ENCODE measurements around the gene NCKAP5.

NCKAP5 gene

DNA sequence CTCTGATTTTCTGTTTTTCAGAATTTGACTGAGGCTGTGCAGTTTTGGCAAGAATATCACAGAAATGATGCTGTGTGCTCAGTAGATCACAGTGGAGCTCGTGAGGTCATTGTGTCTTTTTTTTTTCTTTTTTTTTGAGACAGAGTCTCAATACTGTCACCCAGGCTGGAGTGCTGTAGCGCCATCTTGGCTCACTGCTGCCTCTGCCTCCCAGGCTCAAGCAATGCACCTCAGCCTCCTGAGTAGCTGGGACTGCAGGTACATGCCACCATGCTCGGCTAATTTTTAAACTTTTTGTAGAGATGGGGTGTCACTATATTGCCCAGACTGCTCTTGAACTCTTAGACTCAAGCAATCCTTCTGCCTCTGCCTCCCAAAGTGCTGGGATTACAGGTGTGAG is 203.6 kb downstream of the NCKAP5 start:
- Histone ChIP-seq H3K36me3 (ENCODE audit: insufficient read depth, low read length) (no peaks in the 10 kb centered on the region), H3K27ac (ENCODE audit: low read length) (no peak overlapping the region), H3K4me3 (ENCODE audit: low read depth in 1 of 2, low read length in 2 of 2) (no peak overlapping the region), H3K4me2 (ENCODE audit: insufficient read depth, low read length) (no peak overlapping the region), H3K9me3 (ENCODE audit: insufficient read depth, low read length, severe bottlenecking) (no peaks in the 10 kb centered on the region), H3K27me3 (ENCODE audit: insufficient read depth, low read length, poor library complexity) (peaks cover 3% of the 10 kb centered on the region), H3K79me2 (ENCODE audit: insufficient read depth, low read length) (no peaks in the 10 kb centered on the region), H2AFZ (ENCODE audit: low read depth, low read length) (no peak overlapping the region), H4K20me1 (ENCODE audit: insufficient read depth, low read length) (no peaks in the 10 kb centered on the region), H3K9ac (ENCODE audit: low read depth, low read length) (no peak overlapping the region), H3K4me1 (ENCODE audit: insufficient read depth, low read length) (no peaks in the 10 kb centered on the region)
- TF ChIP-seq, protein P1, sequence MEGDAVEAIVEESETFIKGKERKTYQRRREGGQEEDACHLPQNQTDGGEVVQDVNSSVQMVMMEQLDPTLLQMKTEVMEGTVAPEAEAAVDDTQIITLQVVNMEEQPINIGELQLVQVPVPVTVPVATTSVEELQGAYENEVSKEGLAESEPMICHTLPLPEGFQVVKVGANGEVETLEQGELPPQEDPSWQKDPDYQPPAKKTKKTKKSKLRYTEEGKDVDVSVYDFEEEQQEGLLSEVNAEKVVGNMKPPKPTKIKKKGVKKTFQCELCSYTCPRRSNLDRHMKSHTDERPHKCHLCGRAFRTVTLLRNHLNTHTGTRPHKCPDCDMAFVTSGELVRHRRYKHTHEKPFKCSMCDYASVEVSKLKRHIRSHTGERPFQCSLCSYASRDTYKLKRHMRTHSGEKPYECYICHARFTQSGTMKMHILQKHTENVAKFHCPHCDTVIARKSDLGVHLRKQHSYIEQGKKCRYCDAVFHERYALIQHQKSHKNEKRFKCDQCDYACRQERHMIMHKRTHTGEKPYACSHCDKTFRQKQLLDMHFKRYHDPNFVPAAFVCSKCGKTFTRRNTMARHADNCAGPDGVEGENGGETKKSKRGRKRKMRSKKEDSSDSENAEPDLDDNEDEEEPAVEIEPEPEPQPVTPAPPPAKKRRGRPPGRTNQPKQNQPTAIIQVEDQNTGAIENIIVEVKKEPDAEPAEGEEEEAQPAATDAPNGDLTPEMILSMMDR (IDR thresholded peaks at IDR 0.05; ENCODE audit: borderline replicate concordance, extremely low read depth, low read length, poor library complexity, severe bottlenecking): no peak
- TF ChIP-seq EZH2 (IDR thresholded peaks at IDR 0.05; ENCODE audit: borderline replicate concordance, low read depth, low read length, severe bottlenecking): no peak
- ATAC-seq (ENCODE audit: insufficient read depth, low read depth): no peak
- DNase-seq: no peak

DNA sequence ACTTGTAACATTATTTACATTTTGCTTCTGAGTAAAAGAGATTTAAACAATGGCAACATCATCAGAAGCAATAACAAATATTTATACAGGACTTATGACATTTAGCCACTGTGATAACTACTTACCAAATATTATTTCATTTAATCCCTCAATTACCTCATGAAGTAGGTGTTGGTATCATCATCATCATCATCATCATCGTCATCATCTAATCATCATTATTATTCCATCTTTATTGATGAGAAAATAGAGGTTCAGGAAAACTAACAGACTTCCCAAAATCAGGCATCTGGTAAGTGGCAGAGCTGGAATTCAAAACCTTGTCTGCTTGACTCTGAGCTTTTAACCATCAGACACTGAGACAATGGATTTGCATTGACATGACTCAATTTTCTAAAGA is 204.4 kb downstream of the NCKAP5 start:
- no peak overlapping the region for H3K4me2 ChIP-seq (ENCODE audit: insufficient read depth, low read length)
- no peak overlapping the region for H3K27ac ChIP-seq (ENCODE audit: low read length)
- no peaks in the 10 kb centered on the region for H3K27me3 ChIP-seq (ENCODE audit: insufficient read depth, low read length, poor library complexity)
- no peak overlapping the region for H3K9ac ChIP-seq (ENCODE audit: low read depth, low read length)
- H4K20me1 ChIP-seq (ENCODE audit: insufficient read depth, low read length): no peaks in the 10 kb centered on the region
- DNase-seq: no peak
- no peak for ATAC-seq (ENCODE audit: insufficient read depth, low read depth)
- no peaks in the 10 kb centered on the region for H3K36me3 ChIP-seq (ENCODE audit: insufficient read depth, low read length)
- no peak for TF ChIP-seq EZH2 (IDR thresholded peaks at IDR 0.05; ENCODE audit: borderline replicate concordance, low read depth, low read length, severe bottlenecking)
- TF ChIP-seq, protein P1 (IDR thresholded peaks at IDR 0.05; ENCODE audit: borderline replicate concordance, extremely low read depth, low read length, poor library complexity, severe bottlenecking): no peak
- H3K4me3 ChIP-seq (ENCODE audit: low read depth in 1 of 2, low read length in 2 of 2): no peak overlapping the region
- H2AFZ ChIP-seq (ENCODE audit: low read depth, low read length): no peak overlapping the region
- H3K79me2 ChIP-seq (ENCODE audit: insufficient read depth, low read length): no peaks in the 10 kb centered on the region
- H3K4me1 ChIP-seq (ENCODE audit: insufficient read depth, low read length): no peaks in the 10 kb centered on the region
- H3K9me3 ChIP-seq (ENCODE audit: insufficient read depth, low read length, severe bottlenecking): no peaks in the 10 kb centered on the region

DNA sequence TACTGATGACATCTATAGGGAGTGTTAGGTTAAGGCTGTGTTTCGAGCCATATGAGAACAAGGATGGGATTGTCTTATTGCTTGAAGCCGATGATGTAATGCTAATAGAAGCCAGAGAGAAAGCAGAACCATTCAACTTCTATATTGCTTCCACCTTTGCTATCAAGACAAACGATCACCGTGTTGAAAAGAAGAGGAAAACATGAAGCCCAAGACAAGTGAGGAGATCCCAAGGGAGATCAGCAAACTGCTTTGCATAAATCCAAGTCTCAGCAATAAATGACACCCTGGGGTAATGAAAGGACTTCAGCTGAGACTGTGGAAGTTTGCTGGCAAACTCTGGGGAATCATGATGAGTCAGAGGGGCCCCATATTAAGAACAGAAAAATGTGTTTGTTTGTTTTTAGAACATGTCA is 206.2 kb downstream of the NCKAP5 start:
- no peaks in the 10 kb centered on the region for H3K9me3 ChIP-seq (ENCODE audit: insufficient read depth, low read length, severe bottlenecking)
- no peak overlapping the region for H3K4me3 ChIP-seq (ENCODE audit: low read depth in 1 of 2, low read length in 2 of 2)
- no peaks in the 10 kb centered on the region for H3K4me1 ChIP-seq (ENCODE audit: insufficient read depth, low read length)
- H3K9ac ChIP-seq (ENCODE audit: low read depth, low read length): no peak overlapping the region
- H3K4me2 ChIP-seq (ENCODE audit: insufficient read depth, low read length): no peak overlapping the region
- H3K27ac ChIP-seq (ENCODE audit: low read length): no peak overlapping the region
- no peak for TF ChIP-seq EZH2 (IDR thresholded peaks at IDR 0.05; ENCODE audit: borderline replicate concordance, low read depth, low read length, severe bottlenecking)
- TF ChIP-seq, protein P1 (IDR thresholded peaks at IDR 0.05; ENCODE audit: borderline replicate concordance, extremely low read depth, low read length, poor library complexity, severe bottlenecking): no peak
- no peaks in the 10 kb centered on the region for H4K20me1 ChIP-seq (ENCODE audit: insufficient read depth, low read length)
- H3K36me3 ChIP-seq (ENCODE audit: insufficient read depth, low read length): no peaks in the 10 kb centered on the region
- H2AFZ ChIP-seq (ENCODE audit: low read depth, low read length): no peak overlapping the region
- H3K27me3 ChIP-seq (ENCODE audit: insufficient read depth, low read length, poor library complexity): no peaks in the 10 kb centered on the region
- DNase-seq: no peak
- no peaks in the 10 kb centered on the region for H3K79me2 ChIP-seq (ENCODE audit: insufficient read depth, low read length)
- no peak for ATAC-seq (ENCODE audit: insufficient read depth, low read depth)

DNA sequence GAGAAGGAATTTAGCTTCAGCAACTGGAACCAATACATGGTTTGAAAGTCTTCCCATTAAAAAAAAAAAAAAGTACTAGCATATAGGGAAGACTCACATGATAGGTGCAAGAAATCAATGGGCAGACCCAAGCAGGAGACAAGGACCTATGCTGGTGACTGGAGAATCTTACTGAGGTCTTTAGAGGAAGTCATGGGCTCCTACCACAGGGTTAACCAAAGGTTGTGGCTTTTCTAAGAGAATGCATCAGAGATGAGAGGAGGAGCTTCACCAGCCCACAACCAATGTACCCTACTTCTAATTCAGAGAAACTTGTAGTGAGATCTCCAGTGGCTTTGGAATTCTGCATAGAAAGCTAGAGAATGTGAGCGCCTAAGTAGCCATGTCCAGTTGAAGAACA is 207.4 kb downstream of the NCKAP5 start:
- H2AFZ ChIP-seq (ENCODE audit: low read depth, low read length): no peak overlapping the region
- H3K4me1 ChIP-seq (ENCODE audit: insufficient read depth, low read length): no peaks in the 10 kb centered on the region
- peak; percentile 81 for ATAC-seq (ENCODE audit: insufficient read depth, low read depth)

More for the DNA sequence above, 207.4 kb downstream of the NCKAP5 start:
- H3K9ac ChIP-seq (ENCODE audit: low read depth, low read length): no peak overlapping the region
- H3K4me3 ChIP-seq (ENCODE audit: low read depth in 1 of 2, low read length in 2 of 2): no peak overlapping the region
- TF ChIP-seq EZH2 (IDR thresholded peaks at IDR 0.05; ENCODE audit: borderline replicate concordance, low read depth, low read length, severe bottlenecking): no peak
- TF ChIP-seq, protein P1 (IDR thresholded peaks at IDR 0.05; ENCODE audit: borderline replicate concordance, extremely low read depth, low read length, poor library complexity, severe bottlenecking): no peak
- peaks cover 11% of the 10 kb centered on the region for H3K27me3 ChIP-seq (ENCODE audit: insufficient read depth, low read length, poor library complexity)
- no peaks in the 10 kb centered on the region for H3K36me3 ChIP-seq (ENCODE audit: insufficient read depth, low read length)
- no peak overlapping the region for H3K27ac ChIP-seq (ENCODE audit: low read length)
- no peaks in the 10 kb centered on the region for H4K20me1 ChIP-seq (ENCODE audit: insufficient read depth, low read length)
- no peak overlapping the region for H3K4me2 ChIP-seq (ENCODE audit: insufficient read depth, low read length)
- H3K9me3 ChIP-seq (ENCODE audit: insufficient read depth, low read length, severe bottlenecking): no peaks in the 10 kb centered on the region
- peak; percentile 8 for DNase-seq
- no peaks in the 10 kb centered on the region for H3K79me2 ChIP-seq (ENCODE audit: insufficient read depth, low read length)

Measured in DND-41 (cell line).